HG02571 (cell line): ENCODE measurements around the gene CLHC1.
A peak's percentile ranks its signal among the peaks of the same experiment; 100 is the strongest.
"Not testable (repeated sequence)": the region's sequence is repeated elsewhere in the genome, so short reads cannot be mapped to it uniquely, and the experiment has no call there.

Experiments used
- ATAC-seq: cut with Tn5 transposase; IDR thresholded peaks from one replicate; pipeline ENCODE4 v1.9.1; 2021; ENCODE audit warnings: mild to moderate bottlenecking, moderate library complexity; ENCODE audit not compliant: unreplicated experiment

CLHC1 gene

DNA sequence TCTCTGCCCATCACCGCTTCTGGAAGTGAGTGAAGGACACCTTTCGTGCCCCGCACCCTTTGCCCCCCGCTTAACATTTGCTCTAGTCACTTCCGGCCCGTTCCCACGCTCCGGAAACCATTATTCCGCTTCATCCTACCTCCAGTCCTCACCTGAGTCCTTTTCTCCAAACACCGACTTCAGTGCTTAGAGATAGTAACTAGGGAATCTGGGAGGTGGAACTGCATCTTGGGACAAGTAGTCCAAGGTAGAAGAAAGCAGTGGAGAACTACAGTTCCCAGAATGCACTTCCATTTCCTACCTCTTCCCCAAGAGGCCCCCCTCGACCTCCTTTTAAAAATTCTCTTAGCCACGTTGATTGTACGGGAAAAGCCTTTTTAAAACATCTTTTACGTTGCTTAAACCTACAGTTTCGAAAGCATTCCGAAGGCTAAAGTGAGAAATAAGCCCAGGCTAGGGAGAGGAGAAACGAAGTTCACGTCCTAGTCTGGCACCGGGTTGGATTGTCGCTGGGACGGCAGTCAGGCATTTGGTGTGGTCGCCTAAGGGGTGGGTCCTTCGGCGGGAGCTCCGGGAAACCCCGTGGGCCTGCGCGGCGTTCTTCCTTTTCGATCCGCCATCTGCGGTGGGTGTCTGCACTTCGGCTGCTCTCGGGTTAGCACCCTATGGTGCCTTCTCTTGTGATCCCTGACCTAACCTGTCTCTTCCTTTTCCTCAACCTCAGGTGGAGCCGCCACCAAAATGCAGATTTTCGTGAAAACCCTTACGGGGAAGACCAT, at the start of gene CLHC1, which contains the start of gene RPS27A:
CLHC1 (minus strand) TSS at position 210 of the 779 bp plus-strand sequence. CDS start 9,882 bp downstream, outside the sequence.
RPS27A (plus strand) TSS at position 605 of the 779 bp plus-strand sequence; CDS start at position 742, 137 bp downstream.
- peak; percentile 86 for ATAC-seq

DNA sequence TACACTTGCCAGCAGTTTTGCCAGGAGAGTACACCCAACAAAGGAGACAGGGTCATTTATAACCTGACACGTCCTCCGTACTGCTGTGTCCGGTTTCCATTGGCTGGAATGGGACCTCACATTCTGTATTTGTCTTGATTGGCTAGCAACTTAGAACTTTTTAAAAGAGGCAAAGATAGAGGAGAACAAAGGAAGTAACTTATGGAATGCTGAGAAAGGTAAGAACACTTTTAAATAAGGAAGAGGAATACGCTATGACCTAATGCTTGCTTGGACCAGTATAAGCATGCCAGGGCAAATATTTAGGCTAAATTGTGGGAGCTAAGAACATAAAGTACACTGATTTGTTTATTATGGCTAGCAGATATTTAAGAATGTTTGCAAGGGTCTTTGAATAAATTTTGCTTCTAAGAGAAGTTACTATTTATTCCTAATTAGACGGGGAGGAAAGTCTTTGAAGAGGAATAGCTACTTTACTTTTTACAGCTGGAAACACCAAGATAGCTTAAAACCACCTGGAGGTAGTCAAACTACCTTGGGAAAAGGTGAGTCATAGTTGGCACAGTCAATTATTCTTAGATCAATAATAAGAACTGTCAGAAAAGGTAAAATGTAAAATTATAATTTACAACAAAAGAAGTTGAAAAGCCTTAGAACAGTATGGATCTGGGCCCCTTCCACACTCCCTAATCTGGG, 48.9 kb upstream of the CLHC1 start:
- not testable (repeated sequence) for ATAC-seq

DNA sequence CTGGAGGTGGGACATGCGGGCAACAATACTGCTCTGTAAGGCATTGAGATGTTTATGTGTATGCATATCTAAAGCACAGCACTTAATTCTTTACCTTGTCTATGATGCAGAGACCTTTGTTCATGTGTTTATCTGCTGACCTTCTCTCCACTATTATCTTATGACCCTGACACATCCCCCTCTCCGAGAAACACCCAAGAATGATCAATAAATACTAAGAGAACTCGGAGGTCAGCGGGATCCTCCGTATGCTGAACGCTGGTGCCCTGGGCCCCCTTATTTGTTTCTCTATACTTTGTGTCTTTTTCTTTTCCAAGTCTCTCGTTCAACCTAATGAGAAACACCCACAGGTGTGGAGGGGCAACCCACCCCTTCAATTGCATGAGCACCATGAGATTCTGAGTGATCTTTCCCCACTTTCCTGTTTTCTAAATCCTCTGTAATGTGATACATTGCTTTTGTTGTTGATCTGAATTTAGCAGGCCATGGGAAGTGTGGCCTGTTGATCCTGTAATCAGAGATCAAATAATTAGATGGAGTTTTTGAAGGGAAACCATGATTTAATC, 47.8 kb upstream of the CLHC1 start:
- not testable (repeated sequence) for ATAC-seq

GRCh38 chr2:55279214-55279835, 47.2 kb upstream of the CLHC1 start:
- not testable (repeated sequence) for ATAC-seq

DNA sequence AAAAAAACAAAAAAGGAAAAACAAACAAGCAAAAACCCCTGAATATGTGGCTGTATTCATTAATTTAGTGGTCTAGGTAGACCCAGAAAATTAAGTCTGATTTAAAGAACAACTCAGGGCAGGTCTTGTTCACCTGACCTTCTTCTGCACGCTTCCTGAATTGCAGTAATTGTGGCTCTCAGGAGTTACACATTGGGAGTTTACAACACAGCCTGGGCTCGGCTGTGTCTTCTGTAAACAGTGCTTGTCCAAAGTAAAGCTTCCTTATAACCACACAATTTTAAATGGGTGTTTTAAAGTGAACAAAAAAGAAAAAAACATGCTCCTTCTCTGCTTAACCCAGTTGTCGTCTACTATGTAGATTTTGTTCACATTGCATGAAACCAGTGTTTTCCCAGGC, 45.2 kb upstream of the CLHC1 start:
- ATAC-seq = no peak

GRCh38 chr2:55274346-55274745, 42.3 kb upstream of the CLHC1 start:
- ATAC-seq = not testable (repeated sequence)

DNA sequence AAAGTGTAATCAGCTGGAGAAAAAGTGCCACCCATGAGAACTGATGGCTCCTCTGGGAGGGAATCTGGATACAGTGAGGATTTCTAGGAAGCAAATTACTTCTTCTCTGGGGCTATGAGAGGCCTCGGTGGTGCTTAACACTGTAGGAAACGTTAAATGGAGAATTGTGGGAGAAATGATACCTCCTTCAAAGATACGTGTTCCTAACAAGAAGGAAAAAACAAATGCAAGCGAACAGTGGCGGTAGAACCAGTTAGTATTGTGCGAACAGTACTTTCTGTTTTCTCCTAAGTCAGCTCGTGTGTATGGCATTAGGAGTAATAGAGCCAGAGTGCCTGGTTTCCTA, 37.5 kb upstream of the CLHC1 start:
- ATAC-seq = no peak

GRCh38 chr2:55268907-55269644, 37.0 kb upstream of the CLHC1 start, which contains the start of gene MTIF2:
Gene MTIF2, minus strand, starts transcription at chr2:55269231. Its CDS starts 5,373 bp downstream, at chr2:55263858.
- peak; percentile 98 for ATAC-seq

DNA sequence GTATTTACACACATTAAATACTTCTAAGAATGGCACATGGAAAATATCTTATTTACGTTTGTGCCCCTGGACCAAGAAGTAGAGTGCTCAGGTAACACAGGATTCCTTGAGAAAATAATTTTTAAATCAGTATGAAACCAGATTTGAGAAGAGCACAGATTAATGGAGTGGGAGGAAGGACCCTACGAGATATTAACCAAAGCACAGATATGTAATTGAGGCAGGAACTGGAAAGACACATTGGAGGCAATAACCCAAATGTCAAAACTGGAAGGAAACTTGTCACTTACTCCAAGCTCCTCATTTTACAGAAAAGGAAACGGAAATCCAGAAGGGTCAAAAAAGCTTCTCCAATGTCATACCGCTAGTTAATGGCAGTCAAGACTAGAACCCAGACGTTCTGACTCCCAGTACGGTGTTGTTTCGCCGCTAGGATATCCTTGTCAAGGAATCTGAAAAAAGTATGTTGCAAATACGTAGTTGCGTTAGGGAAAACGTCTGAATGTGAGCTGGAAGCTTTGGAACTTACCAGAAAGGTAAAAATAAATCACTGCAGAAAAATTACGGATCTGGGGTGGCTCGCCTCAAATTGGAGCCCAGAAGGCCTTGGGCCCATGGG, 36.3 kb upstream of the CLHC1 start:
- no peak for ATAC-seq

GRCh38 chr2:55259586-55259985, 27.5 kb upstream of the CLHC1 start:
- not testable (repeated sequence) for ATAC-seq

- no peak for ATAC-seq
These were observed 20.7 kb upstream of the CLHC1 start for GRCh38 chr2:55252832-55253231.

- no peak for ATAC-seq
These were observed 14.9 kb upstream of the CLHC1 start for GRCh38 chr2:55247025-55247424.

DNA sequence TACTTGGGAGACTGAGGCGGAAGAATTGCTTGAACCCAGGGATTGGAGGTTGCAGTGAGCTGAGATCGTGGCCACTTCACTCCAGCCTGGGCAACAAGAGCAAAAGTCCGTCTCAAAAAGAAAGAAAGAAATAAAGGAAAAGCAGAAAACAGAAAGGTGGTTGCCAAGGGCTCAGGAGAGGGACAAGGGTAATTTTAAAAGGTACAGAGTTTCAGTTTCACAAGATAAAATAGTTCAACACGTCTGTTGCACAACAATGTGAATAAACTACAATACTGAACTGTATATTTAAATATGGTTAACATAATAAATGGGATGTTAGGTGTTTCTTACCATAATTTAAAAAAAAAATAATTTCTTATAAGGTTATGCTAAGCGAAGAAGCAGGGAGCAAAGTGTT, 13.3 kb upstream of the CLHC1 start:
- no peak for ATAC-seq

GRCh38 chr2:55242617-55243016, 10.5 kb upstream of the CLHC1 start:
- no peak for ATAC-seq

GRCh38 chr2:55241582-55241981, 9.5 kb upstream of the CLHC1 start:
- ATAC-seq = not testable (repeated sequence)

- ATAC-seq = no peak
These were observed 7.6 kb upstream of the CLHC1 start for GRCh38 chr2:55239656-55240222.

DNA sequence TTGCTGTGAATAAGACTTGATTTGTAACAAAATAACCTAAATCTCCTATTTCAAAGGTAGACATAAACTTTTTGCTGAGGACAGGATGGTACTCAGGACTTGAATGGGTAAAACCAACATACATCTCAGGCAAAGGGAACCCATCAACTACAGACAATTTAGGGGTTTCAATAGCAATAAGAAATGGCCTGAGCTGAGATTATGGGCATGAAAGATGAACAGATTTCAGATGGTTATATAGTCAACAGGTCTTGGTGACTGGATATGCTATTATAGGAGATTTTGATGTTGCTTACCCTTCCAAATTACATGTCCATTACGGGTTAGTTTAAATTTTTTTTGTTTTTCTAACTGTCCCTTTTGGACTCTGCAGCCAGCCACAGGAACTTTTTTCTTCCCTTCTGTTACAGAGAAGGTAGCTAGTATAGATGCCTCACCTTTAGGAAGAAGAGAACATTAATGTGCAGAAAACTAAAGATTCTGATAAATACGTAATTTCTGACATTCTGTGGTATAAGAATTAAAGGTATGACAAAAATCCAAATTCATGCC, 5.0 kb upstream of the CLHC1 start:
- ATAC-seq = no peak

DNA sequence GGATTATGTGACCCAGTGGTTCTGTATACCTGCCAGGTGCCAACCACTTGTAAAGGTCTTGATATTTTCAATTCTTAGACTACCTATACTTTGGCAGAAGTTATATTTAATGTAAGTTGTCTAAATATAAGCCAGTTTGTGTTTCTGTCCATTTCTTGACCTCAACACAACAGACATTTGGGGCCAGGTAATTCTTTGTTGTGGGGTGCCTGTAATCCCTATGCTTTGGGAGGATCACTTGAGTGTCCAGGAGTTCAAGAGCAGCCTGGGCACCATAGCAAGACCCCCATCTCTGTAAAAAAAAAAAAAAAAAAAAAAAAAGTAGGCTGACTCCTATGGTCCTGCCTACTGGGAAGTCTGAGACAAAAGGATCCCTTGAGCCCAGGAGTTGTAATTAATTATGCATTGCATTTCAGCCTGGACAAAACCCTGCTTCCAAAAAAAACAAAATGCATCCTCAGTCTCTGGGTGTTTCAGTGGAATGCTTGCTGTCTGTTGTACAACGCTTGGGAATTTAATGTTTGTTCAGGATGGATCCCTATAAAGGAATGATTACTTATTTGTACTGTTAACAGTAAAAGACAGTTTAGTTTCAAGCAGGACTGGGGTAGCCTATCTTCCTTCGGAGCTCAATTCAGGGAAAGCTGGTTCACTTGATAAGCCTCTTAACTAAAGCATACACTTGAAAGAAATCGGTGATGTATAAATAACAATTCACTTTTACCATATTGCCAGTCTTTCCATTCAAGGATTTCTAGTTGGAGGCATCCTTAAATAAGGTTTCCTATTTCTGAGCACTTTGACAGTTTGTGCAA, 3.8 kb upstream of the CLHC1 start:
- no peak for ATAC-seq

DNA sequence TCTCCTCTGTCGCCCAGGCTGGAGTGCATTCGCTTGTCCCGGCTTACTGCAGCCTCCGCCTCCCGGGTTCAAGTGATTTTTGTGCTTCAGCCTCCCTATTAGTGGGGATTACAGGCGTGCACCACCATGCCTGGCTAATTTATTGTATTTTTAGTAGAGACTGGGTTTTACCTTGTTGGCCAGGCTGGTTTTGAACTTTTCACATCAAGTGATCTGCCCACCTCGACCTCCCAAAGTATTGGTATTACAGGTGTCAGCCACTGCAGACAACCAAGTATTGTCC, 1.5 kb upstream of the CLHC1 start:
- ATAC-seq = no peak
